ENCODE data around the gene CTNNAL1.

DNA sequence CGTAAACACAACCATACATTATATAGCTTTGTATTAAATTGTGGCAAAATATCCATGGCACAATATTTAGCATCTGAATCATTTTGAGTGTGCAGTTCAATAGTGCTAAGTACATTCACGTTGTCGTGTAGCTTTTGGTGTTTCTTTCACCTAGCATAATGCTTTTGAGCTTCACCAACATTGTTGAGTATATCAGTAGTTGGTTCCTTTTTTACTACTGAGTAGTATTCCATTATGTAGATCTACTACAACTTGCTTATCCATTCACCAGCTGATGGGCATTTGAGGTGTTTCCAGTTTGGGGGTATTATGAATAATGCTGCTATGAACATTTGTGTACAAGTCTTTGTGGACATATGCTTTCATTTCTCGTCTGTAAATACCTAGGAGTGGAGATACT, 27.3 kb upstream of the CTNNAL1 start:
- no peak for TF ChIP-seq EZH2 (IDR thresholded peaks at IDR 0.05; ENCODE audit: borderline replicate concordance, insufficient read depth, low read depth, low read length, poor library complexity, severe bottlenecking)
- TF ChIP-seq, protein P1, sequence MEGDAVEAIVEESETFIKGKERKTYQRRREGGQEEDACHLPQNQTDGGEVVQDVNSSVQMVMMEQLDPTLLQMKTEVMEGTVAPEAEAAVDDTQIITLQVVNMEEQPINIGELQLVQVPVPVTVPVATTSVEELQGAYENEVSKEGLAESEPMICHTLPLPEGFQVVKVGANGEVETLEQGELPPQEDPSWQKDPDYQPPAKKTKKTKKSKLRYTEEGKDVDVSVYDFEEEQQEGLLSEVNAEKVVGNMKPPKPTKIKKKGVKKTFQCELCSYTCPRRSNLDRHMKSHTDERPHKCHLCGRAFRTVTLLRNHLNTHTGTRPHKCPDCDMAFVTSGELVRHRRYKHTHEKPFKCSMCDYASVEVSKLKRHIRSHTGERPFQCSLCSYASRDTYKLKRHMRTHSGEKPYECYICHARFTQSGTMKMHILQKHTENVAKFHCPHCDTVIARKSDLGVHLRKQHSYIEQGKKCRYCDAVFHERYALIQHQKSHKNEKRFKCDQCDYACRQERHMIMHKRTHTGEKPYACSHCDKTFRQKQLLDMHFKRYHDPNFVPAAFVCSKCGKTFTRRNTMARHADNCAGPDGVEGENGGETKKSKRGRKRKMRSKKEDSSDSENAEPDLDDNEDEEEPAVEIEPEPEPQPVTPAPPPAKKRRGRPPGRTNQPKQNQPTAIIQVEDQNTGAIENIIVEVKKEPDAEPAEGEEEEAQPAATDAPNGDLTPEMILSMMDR (IDR thresholded peaks at IDR 0.05), result no peak
